Natural killer cell (primary cell): ENCODE measurements around the gene USP4. TPM values are rescaled to one million over a fixed set of nuclear protein-coding genes. Genes with fewer than 3 reads are reported as not detected.

Experiments used
- ATAC-seq, 3 donors: fragments of 150-1000 bp in 2 of 3; fragments of 200-7000 bp in 1 of 3; cut with Tn5 transposase; 1 replicate in 1 of 3; 2 replicates in 2 of 3; pipeline ENCODE4 v1.10.0; 2021; ENCODE audit warnings: mild to moderate bottlenecking in 2 of 3, moderate library complexity in 2 of 3
- DNase-seq, 2 donors: peaks; one replicate each; pipeline versions ENCODE4 v3.0.0 to v3.0.0-alpha.2; 2013 to 2021; ENCODE audit warnings: mixed read lengths in 1 of 2
- H3K27ac ChIP-seq: one replicate; pipeline ENCODE4 v1.5.1; 2013; ENCODE audit warnings: mild to moderate bottlenecking, low read length
- H3K27me3 ChIP-seq: one replicate; pipeline ENCODE4 v1.6.1; 2013; ENCODE audit warnings: low read length; ENCODE audit not compliant: control insufficient read depth, insufficient read depth
- H3K36me3 ChIP-seq: one replicate; pipeline ENCODE4 v1.6.1; 2013; ENCODE audit warnings: low read length; ENCODE audit not compliant: control insufficient read depth, insufficient read depth
- H3K4me1 ChIP-seq: one replicate; pipeline ENCODE4 v1.6.1; 2013; ENCODE audit warnings: low read length; ENCODE audit not compliant: control insufficient read depth, insufficient read depth
- H3K4me3 ChIP-seq: one replicate; pipeline ENCODE4 v1.5.1; 2013; ENCODE audit warnings: low read length
- H3K9me3 ChIP-seq: one replicate; pipeline ENCODE4 v1.6.1; 2013; ENCODE audit warnings: low read length; ENCODE audit not compliant: control insufficient read depth, insufficient read depth
- H3K27ac Mint-ChIP-seq, 2 donors: one replicate each; pipeline ENCODE4 v1.8.0; 2022; ENCODE audit warnings: mild to moderate bottlenecking in 2 of 2, mixed read lengths in 2 of 2, moderate library complexity in 1 of 2
- H3K27me3 Mint-ChIP-seq, 2 donors: one replicate each; pipeline ENCODE4 v1.8.0; 2022; ENCODE audit warnings: low read depth in 2 of 2, mixed read lengths in 2 of 2
- H3K36me3 Mint-ChIP-seq: one replicate; pipeline ENCODE4 v1.8.0; 2022; ENCODE audit warnings: mixed read lengths
- H3K4me1 Mint-ChIP-seq, 2 donors: one replicate each; pipeline ENCODE4 v1.8.0; 2022; ENCODE audit warnings: mixed read lengths in 2 of 2
- H3K4me3 Mint-ChIP-seq: one replicate; pipeline ENCODE4 v1.8.0; 2022; ENCODE audit warnings: mild to moderate bottlenecking, moderate library complexity, mixed read lengths
- H3K9me3 Mint-ChIP-seq, 2 donors: one replicate each; pipeline ENCODE4 v1.8.0; 2022; ENCODE audit warnings: mixed read lengths in 2 of 2
- CTCF ChIP-seq: fragments of 200-600 bp; IDR thresholded peaks from one replicate; pipeline ENCODE4 v1.8.0; 2022; ENCODE audit warnings: antibody characterized with exemption
- WGBS: methylation state at CpG from one replicate; pipeline ENCODE4 v1.1.7; 2013; ENCODE audit warnings: missing lambda C conversion rate; ENCODE audit not compliant: insufficient coverage; 5-methylcytosine and 5-hydroxymethylcytosine counted together
- intact Hi-C: fragments of 100-400 bp; cut with micrococcal nuclease; formaldehyde crosslinking; loops from one replicate; pipeline ENCODE4 v1.14.2; 2022
- total RNA-seq, 4 donors: library from RNA; stranded (reverse); fragments of 120-200 nt in 1 of 4; gene quantifications; one replicate each; pipeline versions ENCODE4 v1.2.3 to v1.2.4, GENCODE V29; 2013 to 2022

The USP4 gene
- total RNA-seq, 3 donors from 2014 or later (not counting 1 experiment from before 2014, with no cell fraction given) = 110 to 138 (median 135) TPM

DNA sequence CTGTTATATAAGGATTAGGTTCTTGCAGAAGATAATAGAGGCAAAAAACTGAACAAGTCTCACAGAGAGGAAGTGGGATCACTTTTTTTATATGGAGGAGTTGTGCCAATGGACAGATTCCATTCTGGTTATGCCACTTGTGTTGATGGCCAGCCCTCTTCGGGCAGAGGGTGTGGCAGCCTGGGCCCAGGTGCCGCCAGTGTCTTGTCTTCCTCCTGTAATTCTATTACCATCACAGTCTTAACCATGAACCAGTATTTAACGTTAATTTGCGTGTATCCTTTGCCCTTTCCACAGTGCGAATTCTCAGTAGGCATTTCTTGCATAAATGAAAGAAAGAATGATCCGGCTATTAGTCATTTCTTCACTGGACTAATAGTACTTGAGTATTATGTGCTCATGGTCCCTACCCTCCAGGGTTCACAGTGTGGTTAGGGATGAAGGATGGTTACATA, 7.0 kb upstream of the USP4 start:
- Histone ChIP-seq H3K4me1 (peaks cover 28% of the 10 kb centered on the region), H3K36me3 (no peaks in the 10 kb centered on the region), H3K9me3 (no peaks in the 10 kb centered on the region), H3K4me3 (no peak overlapping the region), H3K27me3 (no peaks in the 10 kb centered on the region), H3K27ac (no peak overlapping the region)
- WGBS = 80% methylated on average over 6 of the region's 6 CpGs
- no peak for TF ChIP-seq CTCF
- Mint-ChIP-seq H3K36me3 (no peaks in the 10 kb centered on the region), H3K9me3 (no peaks in the 10 kb centered on the region), H3K4me3 (no peak overlapping the region), H3K27me3 (no peaks in the 10 kb centered on the region), H3K27ac (no peak overlapping the region), H3K4me1 (peaks cover 0 to 7% of the 10 kb centered on the region in 2 donors)
- no peak for DNase-seq
- ATAC-seq = no peak
- intact Hi-C loops = no loop called here

GRCh38 chr3:49343163-49343562, 3.3 kb upstream of the USP4 start:
- Histone ChIP-seq H3K4me1 (peaks cover 49% of the 10 kb centered on the region), H3K36me3 (no peaks in the 10 kb centered on the region), H3K4me3 (no peak overlapping the region), H3K27ac (no peak overlapping the region), H3K9me3 (no peaks in the 10 kb centered on the region), H3K27me3 (no peaks in the 10 kb centered on the region)
- Mint-ChIP-seq H3K27me3 (no peaks in the 10 kb centered on the region), H3K27ac (no peak overlapping the region), H3K36me3 (no peaks in the 10 kb centered on the region), H3K4me1 (peaks cover 23 to 39% of the 10 kb centered on the region in 2 donors), H3K4me3 (no peak overlapping the region), H3K9me3 (no peaks in the 10 kb centered on the region)
- DNase-seq (no peak), ATAC-seq (no peak)
- intact Hi-C loops = no loop called here
- WGBS = 49% methylated on average over 3 of the region's 3 CpGs
- no peak for TF ChIP-seq CTCF

- H3K9me3 ChIP-seq = no peaks in the 10 kb centered on the region
- Mint-ChIP-seq H3K9me3 (no peaks in the 10 kb centered on the region), H3K4me1 (peaks cover 26 to 40% of the 10 kb centered on the region in 2 donors), H3K27ac (peak overlapping the region; percentile 84 to 97), H3K4me3 (peak overlapping the region; percentile 22), H3K36me3 (no peaks in the 10 kb centered on the region), H3K27me3 (no peaks in the 10 kb centered on the region)
- TF ChIP-seq CTCF = no peak
- H3K36me3 ChIP-seq = no peaks in the 10 kb centered on the region
- peak overlapping the region; percentile 32 for H3K27ac ChIP-seq
- H3K4me1 ChIP-seq = peaks cover 51% of the 10 kb centered on the region
- intact Hi-C loops = no loop called here
- H3K27me3 ChIP-seq = no peaks in the 10 kb centered on the region
- 86% methylated on average over 3 of the region's 6 CpGs for WGBS
- no peak for ATAC-seq
- DNase-seq = no peak
- H3K4me3 ChIP-seq = no peak overlapping the region
Observed at GRCh38 chr3:49341996-49342395, 2.1 kb upstream of the USP4 start.

GRCh38 chr3:49339581-49339940, 292 bp downstream of the USP4 start:
- H3K4me1 Mint-ChIP-seq = peaks cover 36 to 40% of the 10 kb centered on the region in 2 donors
- intact Hi-C loops = no loop called here
- TF ChIP-seq CTCF = no peak

More at GRCh38 chr3:49339581-49339940, 292 bp downstream of the USP4 start:
- H3K27ac ChIP-seq = peak overlapping the region; percentile 96
- H3K4me1 ChIP-seq = peaks cover 48% of the 10 kb centered on the region
- no peaks in the 10 kb centered on the region for H3K9me3 ChIP-seq
- H3K4me3 Mint-ChIP-seq = peak overlapping the region; percentile 91
- under 1% methylated on average over 17 of the region's 17 CpGs for WGBS
- ATAC-seq (peak in 1 of 3 donors; percentile 6), DNase-seq (no peak)
- no peaks in the 10 kb centered on the region for H3K9me3 Mint-ChIP-seq
- no peaks in the 10 kb centered on the region for H3K27me3 Mint-ChIP-seq
- H3K27ac Mint-ChIP-seq = peak overlapping the region; percentile 97 to 100
- H3K36me3 Mint-ChIP-seq = peaks cover 10% of the 10 kb centered on the region
- peak overlapping the region; percentile 88 for H3K4me3 ChIP-seq
- H3K36me3 ChIP-seq = peaks cover 13% of the 10 kb centered on the region
- H3K27me3 ChIP-seq = no peaks in the 10 kb centered on the region
